DOHH2 (cell line): Measurements from ENCODE around the gene SCUBE1.

ENCODE experiments used
- H3F3A ChIP-seq: fragments of 200-600 bp; sonication (generic), shearing (Covaris generic); 2 replicates; pipeline ENCODE4 v1.6.0; 2016; ENCODE audit warnings: antibody characterized with exemption, mild to moderate bottlenecking; ENCODE audit not compliant: control insufficient read depth, insufficient read depth
- H3K27ac ChIP-seq: fragments of 200-600 bp; sonication (generic); 2 replicates; pipeline ENCODE4 v1.5.1; 2014; ENCODE audit warnings: low read depth, mild to moderate bottlenecking, low read length, moderate library complexity
- H3K27me3 ChIP-seq: fragments of 200-600 bp; sonication (generic); 2 replicates; pipeline ENCODE4 v1.6.1; 2014; ENCODE audit warnings: mild to moderate bottlenecking, low read length, mixed read lengths; ENCODE audit not compliant: control insufficient read depth
- H3K36me3 ChIP-seq: fragments of 200-600 bp; sonication (generic); 2 replicates; pipeline ENCODE4 v1.6.1; 2014; ENCODE audit warnings: mild to moderate bottlenecking, low read length, moderate library complexity, mixed read lengths; ENCODE audit not compliant: control insufficient read depth
- H3K4me1 ChIP-seq: fragments of 200-600 bp; sonication (generic); 2 replicates; pipeline ENCODE4 v1.6.1; 2014; ENCODE audit warnings: mild to moderate bottlenecking, low read length, mixed read lengths; ENCODE audit not compliant: control insufficient read depth
- H3K4me2 ChIP-seq: fragments of 200-600 bp; sonication (generic); 2 replicates; pipeline ENCODE4 v1.6.0; 2014; ENCODE audit warnings: mild to moderate bottlenecking, low read length, moderate library complexity
- H3K4me3 ChIP-seq: fragments of 200-600 bp; sonication (generic); 2 replicates; pipeline ENCODE4 v1.5.1; 2014; ENCODE audit warnings: mild to moderate bottlenecking, low read length, mixed read lengths
- H3K79me2 ChIP-seq: fragments of 200-600 bp; sonication (generic); 2 replicates; pipeline ENCODE4 v1.6.1; 2014; ENCODE audit warnings: mild to moderate bottlenecking, low read length, mixed read lengths; ENCODE audit not compliant: control insufficient read depth
- H3K9me2 ChIP-seq: fragments of 200-600 bp; sonication (generic); replicated peaks from 2 replicates; pipeline ENCODE4 v1.6.1; 2014; ENCODE audit warnings: mild to moderate bottlenecking, low read length, mixed read lengths; ENCODE audit not compliant: control insufficient read depth
- H3K9me3 ChIP-seq: fragments of 200-600 bp; sonication (generic); 2 replicates; pipeline ENCODE4 v1.6.1; 2014; ENCODE audit warnings: antibody characterized with exemption, low read length, mixed read lengths; ENCODE audit not compliant: control insufficient read depth, insufficient read depth
- H4K20me1 ChIP-seq: fragments of 200-600 bp; sonication (generic); 2 replicates; pipeline ENCODE4 v1.6.0; 2014; ENCODE audit warnings: low read depth, mild to moderate bottlenecking, antibody characterized with exemption, low read length, moderate library complexity; ENCODE audit not compliant: control insufficient read depth, insufficient read depth
- CTCF ChIP-seq: fragments of 200-600 bp; sonication (generic); IDR thresholded peaks from one replicate; pipeline ENCODE4 v1.5.1; 2014; ENCODE audit warnings: antibody characterized with exemption, mild to moderate bottlenecking, low read depth, low read length; ENCODE audit not compliant: poor library complexity, severe bottlenecking
- EZH2phosphoT487 ChIP-seq: fragments of 200-600 bp; sonication (generic); IDR thresholded peaks from 2 replicates; pipeline ENCODE4 v1.6.1; 2017; ENCODE audit warnings: borderline replicate concordance, mild to moderate bottlenecking, antibody characterized with exemption, low read length, moderate library complexity, mixed read lengths

The SCUBE1 gene

GRCh38 chr22:43188829-43189545 is 154.2 kb downstream of the SCUBE1 start:
- Histone ChIP-seq H3K4me2 (no peak overlapping the region), H3K27ac (no peak overlapping the region)

GRCh38 chr22:43187171-43188099 is 155.7 kb downstream of the SCUBE1 start:
- Histone ChIP-seq H4K20me1 (peaks cover 6% of the 10 kb centered on the region), H3K9me2 (no peaks in the 10 kb centered on the region), H3K4me2 (peak overlapping the region; percentile 97), H3K36me3 (peaks cover 35% of the 10 kb centered on the region), H3K27ac (peak overlapping the region; percentile 74), H3K27me3 (peaks cover 11% of the 10 kb centered on the region), H3K9me3 (no peaks in the 10 kb centered on the region), H3K4me3 (peak overlapping the region; percentile 91), H3K79me2 (peaks cover 41% of the 10 kb centered on the region), H3F3A (peaks cover 4% of the 10 kb centered on the region; the same call in 1 of the 2 replicates), H3K4me1 (peaks cover 16% of the 10 kb centered on the region)
- TF ChIP-seq CTCF: peak; percentile 34
- no peak for TF ChIP-seq EZH2phosphoT487

More at GRCh38 chr22:43188829-43189545, 154.2 kb downstream of the SCUBE1 start:
- H3K4me3 ChIP-seq: no peak overlapping the region
- H3F3A ChIP-seq: peaks cover 4% of the 10 kb centered on the region; the same call in 1 of the 2 replicates
- H3K27me3 ChIP-seq: peaks cover 11% of the 10 kb centered on the region
- no peaks in the 10 kb centered on the region for H3K9me3 ChIP-seq
- H3K4me1 ChIP-seq: peaks cover 16% of the 10 kb centered on the region
- peaks cover 6% of the 10 kb centered on the region for H4K20me1 ChIP-seq
- peaks cover 26% of the 10 kb centered on the region for H3K79me2 ChIP-seq
- peaks cover 21% of the 10 kb centered on the region for H3K36me3 ChIP-seq
- no peaks in the 10 kb centered on the region for H3K9me2 ChIP-seq
- no peak for TF ChIP-seq EZH2phosphoT487
- no peak for TF ChIP-seq CTCF

GRCh38 chr22:43186272-43187170 is 156.7 kb downstream of the SCUBE1 start, which contains the start of gene TTLL12:
Gene TTLL12 (minus strand): TSS chr22:43187134. CDS start chr22:43187069, 65 bp downstream.
- no peaks in the 10 kb centered on the region for H3K9me2 ChIP-seq
- H4K20me1 ChIP-seq: peaks cover 6% of the 10 kb centered on the region
- H3F3A ChIP-seq: peaks cover 4% of the 10 kb centered on the region; the same call in 1 of the 2 replicates
- H3K79me2 ChIP-seq: peaks cover 47% of the 10 kb centered on the region
- no peaks in the 10 kb centered on the region for H3K9me3 ChIP-seq
- H3K36me3 ChIP-seq: peaks cover 43% of the 10 kb centered on the region
- peaks cover 16% of the 10 kb centered on the region for H3K4me1 ChIP-seq
- peak within 1 kb of the TSS; percentile 97 for H3K4me2 ChIP-seq
- peaks cover 8% of the 10 kb centered on the region; the same call in 1 of the 2 replicates for H3K27me3 ChIP-seq
- H3K27ac ChIP-seq: peak within 1 kb of the TSS; percentile 74
- TF ChIP-seq EZH2phosphoT487 (no peak), CTCF (peak; percentile 18)
- H3K4me3 ChIP-seq: peak within 1 kb of the TSS; percentile 95
